HUES48 (cell line): ENCODE data around the gene KAT8.
A peak's percentile ranks its signal among the peaks of the same experiment; 100 is the strongest.

Experiments
- H3K27ac ChIP-seq: one replicate; pipeline ENCODE4 v1.7.0; 2013; ENCODE audit warnings: low read depth, low read length, inconsistent platforms
- H3K27me3 ChIP-seq: 2 replicates; pipeline ENCODE4 v1.6.1; 2013; ENCODE audit warnings: mild to moderate bottlenecking, low read length; ENCODE audit not compliant: control insufficient read depth, insufficient read depth
- H3K36me3 ChIP-seq: 2 replicates; pipeline ENCODE4 v1.6.1; 2013; ENCODE audit warnings: low read length; ENCODE audit not compliant: control insufficient read depth, insufficient read depth
- H3K4me1 ChIP-seq: 2 replicates; pipeline ENCODE4 v1.6.1; 2013; ENCODE audit warnings: mild to moderate bottlenecking, low read length; ENCODE audit not compliant: control insufficient read depth, insufficient read depth
- H3K4me3 ChIP-seq: 2 replicates; pipeline ENCODE4 v1.5.1; 2013; ENCODE audit warnings: mild to moderate bottlenecking, low read depth, low read length
- H3K9ac ChIP-seq: 2 replicates; pipeline ENCODE4 v1.6.1; 2013; ENCODE audit warnings: mild to moderate bottlenecking, low read depth, low read length, moderate library complexity
- H3K9me3 ChIP-seq: 2 replicates; pipeline ENCODE4 v1.6.1; 2013; ENCODE audit warnings: low read length; ENCODE audit not compliant: control insufficient read depth, insufficient read depth

The KAT8 gene

DNA sequence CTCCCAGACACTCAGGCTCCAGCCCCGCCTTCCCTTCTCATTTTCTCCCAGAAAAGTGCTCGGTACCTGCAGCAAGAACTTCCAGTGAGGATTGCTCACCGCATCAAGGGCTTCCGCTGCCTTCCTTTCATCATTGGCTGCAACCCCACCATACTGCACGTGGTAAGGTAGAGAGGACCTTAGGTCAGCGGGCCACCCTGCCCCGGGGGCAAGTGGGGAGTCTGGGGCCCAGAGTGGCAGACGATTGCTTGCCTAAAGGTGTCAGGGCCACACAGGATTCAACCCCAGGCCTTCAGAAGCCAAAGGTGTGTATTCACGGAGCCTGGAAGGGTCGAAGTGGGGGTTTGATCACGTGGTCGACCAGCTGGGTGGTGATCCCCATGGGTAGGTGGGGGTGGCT lies 7.8 kb upstream of the KAT8 start:
- peaks cover 6% of the 10 kb centered on the region for H3K4me1 ChIP-seq
- peaks cover 35% of the 10 kb centered on the region for H3K36me3 ChIP-seq
- no peak overlapping the region for H3K27ac ChIP-seq
- no peaks in the 10 kb centered on the region for H3K27me3 ChIP-seq
- H3K9ac ChIP-seq = no peak overlapping the region
- no peak overlapping the region for H3K4me3 ChIP-seq
- H3K9me3 ChIP-seq = no peaks in the 10 kb centered on the region

- H3K4me1 ChIP-seq = peaks cover 6% of the 10 kb centered on the region
- no peak overlapping the region for H3K4me3 ChIP-seq
- H3K9ac ChIP-seq = no peak overlapping the region
- H3K27me3 ChIP-seq = no peaks in the 10 kb centered on the region
- no peak overlapping the region for H3K27ac ChIP-seq
- peaks cover 35% of the 10 kb centered on the region for H3K36me3 ChIP-seq
- no peaks in the 10 kb centered on the region for H3K9me3 ChIP-seq
Observed at GRCh38 chr16:31110106-31111034, 7.1 kb upstream of the KAT8 start.

DNA sequence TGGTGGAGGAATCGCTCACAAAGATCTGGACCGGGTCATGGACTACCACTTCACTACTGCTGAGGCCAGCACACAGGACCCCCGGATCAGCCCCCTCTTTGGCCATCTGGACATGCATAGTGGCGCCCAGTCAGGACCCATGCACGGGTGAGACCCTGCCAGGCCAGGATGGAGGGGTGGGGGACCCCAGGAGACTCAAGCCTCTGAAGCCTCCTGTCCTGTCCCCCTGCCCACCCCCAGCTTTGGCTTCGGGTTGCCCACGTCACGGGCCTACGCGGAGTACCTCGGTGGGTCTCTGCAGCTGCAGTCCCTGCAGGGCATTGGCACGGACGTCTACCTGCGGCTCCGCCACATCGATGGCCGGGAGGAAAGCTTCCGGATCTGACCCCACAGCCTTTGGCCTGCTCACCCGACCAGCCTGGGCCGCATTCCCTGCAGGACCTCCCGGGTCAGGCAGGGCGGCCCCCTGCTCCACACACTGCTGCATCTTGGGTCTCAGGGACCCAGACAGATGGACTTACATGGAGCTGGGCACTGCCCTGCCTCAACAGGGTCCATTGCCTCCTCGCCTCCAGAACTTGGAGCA lies 5.5 kb upstream of the KAT8 start:
- Histone ChIP-seq H3K27ac (no peak overlapping the region), H3K9me3 (no peaks in the 10 kb centered on the region), H3K4me1 (peaks cover 6% of the 10 kb centered on the region; the same call in 1 of the 2 replicates), H3K27me3 (no peaks in the 10 kb centered on the region), H3K9ac (no peak overlapping the region), H3K36me3 (peaks cover 35% of the 10 kb centered on the region), H3K4me3 (no peak overlapping the region)

DNA sequence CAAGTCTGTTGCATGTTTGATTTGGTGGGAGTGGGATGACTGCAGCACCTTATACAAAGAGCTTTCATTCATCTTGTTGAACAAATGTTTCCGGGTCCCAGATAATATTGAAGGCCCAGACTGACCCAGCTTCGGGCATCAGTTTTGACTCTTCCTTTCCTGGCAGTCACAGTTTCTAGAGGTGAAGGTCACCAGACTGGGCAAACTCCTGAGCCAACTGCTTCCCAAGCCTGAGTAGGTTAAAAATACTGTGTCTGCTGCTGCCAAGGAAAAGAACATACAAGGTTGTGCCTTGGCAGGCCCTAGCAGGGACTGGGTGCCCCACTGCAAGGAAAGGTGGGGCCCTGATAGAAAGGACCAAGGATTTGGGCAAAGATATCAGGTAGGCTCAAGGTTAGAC lies 4.8 kb upstream of the KAT8 start:
- Histone ChIP-seq H3K9ac (no peak overlapping the region), H3K27me3 (no peaks in the 10 kb centered on the region), H3K9me3 (no peaks in the 10 kb centered on the region), H3K4me1 (peaks cover 4% of the 10 kb centered on the region; the same call in 1 of the 2 replicates), H3K27ac (no peak overlapping the region), H3K4me3 (no peak overlapping the region), H3K36me3 (peaks cover 35% of the 10 kb centered on the region)

- no peaks in the 10 kb centered on the region for H3K4me1 ChIP-seq
- H3K9me3 ChIP-seq = no peaks in the 10 kb centered on the region
- no peak overlapping the region for H3K9ac ChIP-seq
- no peak overlapping the region for H3K27ac ChIP-seq
- no peaks in the 10 kb centered on the region for H3K27me3 ChIP-seq
- H3K36me3 ChIP-seq = peaks cover 35% of the 10 kb centered on the region
- no peak overlapping the region for H3K4me3 ChIP-seq
Observed at GRCh38 chr16:31113121-31114120, 4.0 kb upstream of the KAT8 start.

DNA sequence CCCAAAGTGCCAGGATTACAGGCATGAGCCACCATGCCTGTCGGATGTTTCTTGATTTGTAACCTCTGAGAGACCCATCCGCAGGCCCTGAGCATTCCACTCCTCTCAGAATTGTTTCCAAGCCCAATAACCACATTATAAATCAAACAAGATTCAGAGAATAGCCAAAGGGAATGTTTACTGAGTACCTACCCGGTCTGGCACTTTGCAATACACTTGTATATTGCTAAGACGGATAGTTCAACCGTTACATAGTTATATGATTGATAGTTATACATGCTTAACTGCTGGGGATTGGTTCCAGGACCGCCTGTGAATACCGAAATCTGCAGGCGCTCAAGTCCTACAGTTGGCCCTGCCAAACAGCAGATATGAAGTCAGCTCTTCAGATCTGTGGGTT lies 3.0 kb upstream of the KAT8 start:
- H3K27me3 ChIP-seq = no peaks in the 10 kb centered on the region
- H3K36me3 ChIP-seq = peaks cover 42% of the 10 kb centered on the region
- H3K9ac ChIP-seq = no peak overlapping the region
- no peaks in the 10 kb centered on the region for H3K4me1 ChIP-seq
- H3K4me3 ChIP-seq = no peak overlapping the region
- no peaks in the 10 kb centered on the region for H3K9me3 ChIP-seq
- no peak overlapping the region for H3K27ac ChIP-seq

GRCh38 chr16:31118223-31119155 lies 1.0 kb downstream of the KAT8 start:
- H3K36me3 ChIP-seq = peaks cover 36% of the 10 kb centered on the region
- peak overlapping the region; percentile 66 for H3K27ac ChIP-seq
- H3K4me3 ChIP-seq = peak overlapping the region; percentile 93
- peak overlapping the region; percentile 70; the same call in 1 of the 2 replicates for H3K9ac ChIP-seq
- H3K27me3 ChIP-seq = no peaks in the 10 kb centered on the region
- H3K9me3 ChIP-seq = no peaks in the 10 kb centered on the region
- H3K4me1 ChIP-seq = no peaks in the 10 kb centered on the region

- H3K9ac ChIP-seq = no peak overlapping the region
- H3K36me3 ChIP-seq = peaks cover 43% of the 10 kb centered on the region
- H3K4me1 ChIP-seq = no peaks in the 10 kb centered on the region
- no peak overlapping the region for H3K4me3 ChIP-seq
- no peak overlapping the region for H3K27ac ChIP-seq
- H3K27me3 ChIP-seq = no peaks in the 10 kb centered on the region
- H3K9me3 ChIP-seq = no peaks in the 10 kb centered on the region
Observed at GRCh38 chr16:31120129-31120528, 2.7 kb downstream of the KAT8 start.

GRCh38 chr16:31125844-31126243 lies 8.4 kb downstream of the KAT8 start:
- H3K4me3 ChIP-seq = no peak overlapping the region
- H3K36me3 ChIP-seq = peaks cover 30% of the 10 kb centered on the region

DNA sequence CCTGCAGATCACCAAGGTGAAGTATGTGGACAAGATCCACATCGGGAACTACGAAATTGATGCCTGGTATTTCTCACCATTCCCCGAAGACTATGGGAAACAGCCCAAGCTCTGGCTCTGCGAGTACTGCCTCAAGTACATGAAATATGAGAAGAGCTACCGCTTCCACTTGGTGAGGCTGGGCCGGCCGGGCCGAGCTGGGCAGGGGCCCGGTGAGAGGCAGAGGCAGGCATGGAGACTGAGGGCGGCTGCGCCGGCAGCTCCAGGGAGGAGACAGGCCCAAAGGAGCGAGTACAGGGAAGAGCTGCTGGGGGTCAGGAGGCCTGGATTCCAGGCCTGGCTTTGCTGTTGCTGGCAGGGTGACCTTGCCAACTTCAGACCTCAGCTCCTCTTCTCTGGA lies 9.7 kb downstream of the KAT8 start:
- H3K36me3 ChIP-seq = peaks cover 29% of the 10 kb centered on the region
- no peaks in the 10 kb centered on the region for H3K27me3 ChIP-seq
- peaks cover 9% of the 10 kb centered on the region; the same call in 1 of the 2 replicates for H3K4me1 ChIP-seq
- H3K9ac ChIP-seq = no peak overlapping the region
- H3K27ac ChIP-seq = no peak overlapping the region
- H3K9me3 ChIP-seq = no peaks in the 10 kb centered on the region
- no peak overlapping the region for H3K4me3 ChIP-seq

More at GRCh38 chr16:31125844-31126243, 8.4 kb downstream of the KAT8 start:
- Histone ChIP-seq H3K27me3 (no peaks in the 10 kb centered on the region), H3K9me3 (no peaks in the 10 kb centered on the region), H3K4me1 (0 out of 2 replicates have a peak, but pooled peaks cover 3% of the 10 kb centered on the region), H3K9ac (no peak overlapping the region), H3K27ac (no peak overlapping the region)
